ENCODE data around the gene COL18A1.
"Not testable (repeated sequence)": the region's sequence is repeated elsewhere in the genome, so short reads cannot be mapped to it uniquely, and the experiment has no call there.

COL18A1 gene

DNA sequence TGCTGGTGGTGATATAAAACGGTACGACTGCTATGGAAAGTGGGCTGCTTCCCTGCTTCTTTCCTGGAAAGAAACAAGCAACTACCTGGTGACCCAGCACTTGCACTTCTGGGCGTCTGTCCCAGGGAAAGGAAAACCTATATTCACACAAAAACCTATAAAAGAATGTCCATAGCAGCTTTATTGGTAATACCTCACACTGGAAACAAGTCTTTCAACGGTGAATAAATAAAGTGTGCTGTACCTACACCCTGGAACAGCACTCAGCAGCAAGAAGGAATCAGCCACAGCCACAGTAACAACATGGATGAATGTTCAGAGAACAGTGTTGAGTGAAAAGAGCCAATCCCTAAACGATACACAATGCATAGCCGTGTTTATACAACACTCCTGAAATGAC lies 117.4 kb downstream of the COL18A1 start:
- TF ChIP-seq, protein P1, sequence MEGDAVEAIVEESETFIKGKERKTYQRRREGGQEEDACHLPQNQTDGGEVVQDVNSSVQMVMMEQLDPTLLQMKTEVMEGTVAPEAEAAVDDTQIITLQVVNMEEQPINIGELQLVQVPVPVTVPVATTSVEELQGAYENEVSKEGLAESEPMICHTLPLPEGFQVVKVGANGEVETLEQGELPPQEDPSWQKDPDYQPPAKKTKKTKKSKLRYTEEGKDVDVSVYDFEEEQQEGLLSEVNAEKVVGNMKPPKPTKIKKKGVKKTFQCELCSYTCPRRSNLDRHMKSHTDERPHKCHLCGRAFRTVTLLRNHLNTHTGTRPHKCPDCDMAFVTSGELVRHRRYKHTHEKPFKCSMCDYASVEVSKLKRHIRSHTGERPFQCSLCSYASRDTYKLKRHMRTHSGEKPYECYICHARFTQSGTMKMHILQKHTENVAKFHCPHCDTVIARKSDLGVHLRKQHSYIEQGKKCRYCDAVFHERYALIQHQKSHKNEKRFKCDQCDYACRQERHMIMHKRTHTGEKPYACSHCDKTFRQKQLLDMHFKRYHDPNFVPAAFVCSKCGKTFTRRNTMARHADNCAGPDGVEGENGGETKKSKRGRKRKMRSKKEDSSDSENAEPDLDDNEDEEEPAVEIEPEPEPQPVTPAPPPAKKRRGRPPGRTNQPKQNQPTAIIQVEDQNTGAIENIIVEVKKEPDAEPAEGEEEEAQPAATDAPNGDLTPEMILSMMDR (conservative IDR thresholded peaks at IDR 0.05; ENCODE audit: control insufficient read depth, insufficient read depth, low read depth, low read length), result no peak
- H3K4me3 ChIP-seq (ENCODE audit: control insufficient read depth, low read depth, low read length), result no peak overlapping the region
- no peak for DNase-seq (ENCODE audit: low read depth)

DNA sequence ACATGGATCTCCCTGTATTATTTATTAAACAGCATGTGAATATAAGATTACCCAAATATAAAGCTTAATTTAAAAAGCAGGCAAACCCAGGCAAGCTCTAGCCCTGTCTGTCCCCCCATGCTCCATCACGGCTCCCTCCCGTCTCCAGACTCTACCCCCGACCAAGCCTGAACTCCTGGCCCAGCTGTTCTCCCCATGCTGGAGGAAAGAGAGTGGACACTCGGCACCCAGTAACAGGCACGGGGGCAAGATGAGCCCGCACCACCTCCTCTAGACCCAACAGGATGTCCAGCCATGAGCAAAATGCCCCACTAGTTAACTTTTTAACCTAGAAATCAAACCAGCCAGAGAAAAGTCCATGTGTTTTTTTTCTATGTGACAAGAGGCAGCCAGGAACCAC lies 118.0 kb downstream of the COL18A1 start:
- TF ChIP-seq, protein P1 (conservative IDR thresholded peaks at IDR 0.05; ENCODE audit: control insufficient read depth, insufficient read depth, low read depth, low read length), result no peak
- DNase-seq (ENCODE audit: low read depth), result no peak
- no peak overlapping the region for H3K4me3 ChIP-seq (ENCODE audit: control insufficient read depth, low read depth, low read length)

DNA sequence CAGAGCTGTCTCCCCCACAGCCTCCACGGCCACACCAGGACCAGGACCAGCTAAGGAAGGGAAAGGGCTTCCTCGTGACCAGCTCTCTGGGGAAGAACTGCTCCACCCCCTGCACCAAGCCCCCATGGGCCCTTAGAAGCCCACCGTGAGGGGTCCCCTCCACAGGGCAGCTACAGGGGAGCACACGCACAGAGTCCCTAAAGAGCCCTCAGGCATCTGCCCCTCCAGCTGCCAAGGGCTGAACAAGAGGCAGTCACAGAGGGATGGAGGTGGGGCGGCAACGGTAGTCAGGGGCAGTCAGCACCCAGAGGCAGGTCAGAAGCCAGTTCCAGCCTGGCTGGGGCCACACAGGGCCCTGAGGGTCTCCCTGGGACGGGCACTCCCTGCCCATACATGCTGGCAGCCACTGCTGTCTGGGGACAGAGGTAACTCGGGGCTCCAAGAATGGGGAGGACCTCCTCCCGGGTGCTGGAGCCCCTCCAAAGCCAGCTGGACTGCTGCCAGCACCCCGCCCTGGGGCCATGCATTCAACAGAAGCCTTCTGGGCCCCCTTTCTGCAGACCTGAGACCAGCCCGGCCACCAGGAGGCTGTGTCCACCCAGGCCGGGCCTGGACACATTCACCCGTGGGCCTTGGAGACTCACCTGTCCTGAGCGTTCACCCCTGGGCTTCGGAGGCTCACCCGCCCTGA lies 118.6 kb downstream of the COL18A1 start:
- no peak for DNase-seq (ENCODE audit: low read depth)
- TF ChIP-seq, protein P1 (conservative IDR thresholded peaks at IDR 0.05; ENCODE audit: control insufficient read depth, insufficient read depth, low read depth, low read length), result no peak
- H3K4me3 ChIP-seq (ENCODE audit: control insufficient read depth, low read depth, low read length), result no peak overlapping the region

DNA sequence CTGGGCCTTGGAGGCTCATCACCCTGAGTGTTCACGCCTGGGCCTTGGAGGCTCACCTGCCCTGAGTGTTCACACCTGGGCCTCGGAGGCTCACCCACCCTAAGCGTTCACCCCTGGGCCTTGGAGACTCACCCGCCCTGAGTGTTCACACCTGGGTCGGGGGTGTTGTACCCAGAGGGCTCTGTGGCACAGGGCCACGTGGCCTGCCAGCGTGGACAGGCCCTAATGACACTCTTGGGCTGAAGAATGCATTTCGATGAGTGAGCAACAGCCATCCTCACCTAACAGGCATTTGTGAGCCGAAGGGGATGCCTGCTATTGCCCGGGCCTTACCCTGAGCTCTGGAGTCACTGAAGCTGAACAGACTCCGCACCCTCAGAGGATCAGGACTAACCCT lies 119.8 kb downstream of the COL18A1 start:
- no peak for DNase-seq (ENCODE audit: low read depth)
- TF ChIP-seq, protein P1 (conservative IDR thresholded peaks at IDR 0.05; ENCODE audit: control insufficient read depth, insufficient read depth, low read depth, low read length), result no peak
- H3K4me3 ChIP-seq (ENCODE audit: control insufficient read depth, low read depth, low read length), result no peak overlapping the region

DNA sequence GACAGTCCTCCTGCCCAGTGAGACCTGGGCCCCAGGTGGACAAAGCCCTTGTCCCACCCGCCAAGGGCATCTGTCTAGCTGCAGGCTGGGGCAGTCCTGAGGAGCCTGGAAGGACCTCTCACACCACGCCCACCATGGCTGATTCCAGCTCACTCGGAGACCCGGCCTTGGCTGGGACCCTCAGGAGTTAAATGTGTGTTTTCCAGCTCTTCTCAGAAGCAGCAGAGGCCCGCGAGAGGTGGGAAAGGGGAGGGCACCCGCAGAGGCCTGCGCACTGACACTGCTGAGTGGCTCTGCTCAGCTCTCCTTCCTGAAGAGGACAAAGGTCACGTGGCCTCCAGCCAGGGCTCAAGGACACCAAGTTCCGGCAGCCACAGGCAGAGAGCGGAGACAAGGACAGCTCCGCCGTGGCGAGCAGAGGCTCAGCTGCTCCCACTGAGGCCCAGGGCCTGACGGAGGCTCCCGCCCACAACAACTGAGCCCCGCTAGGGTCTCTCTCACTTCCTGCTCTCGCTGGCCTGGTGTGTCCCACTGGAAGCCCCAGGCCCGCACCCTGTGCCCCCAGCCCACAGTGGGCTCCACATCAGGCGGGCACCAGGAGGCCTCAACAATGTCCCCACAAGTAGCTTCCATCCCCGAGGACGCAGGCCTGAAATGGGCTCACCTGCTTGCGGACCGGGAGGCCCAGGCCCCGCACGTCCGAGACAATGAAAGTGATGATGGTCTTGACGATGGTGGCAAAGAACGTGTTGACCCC lies 120.4 kb downstream of the COL18A1 start:
- TF ChIP-seq, protein P1 (conservative IDR thresholded peaks at IDR 0.05; ENCODE audit: control insufficient read depth, insufficient read depth, low read depth, low read length), result no peak
- DNase-seq (ENCODE audit: low read depth), result no peak
- no peak overlapping the region for H3K4me3 ChIP-seq (ENCODE audit: control insufficient read depth, low read depth, low read length)

DNA sequence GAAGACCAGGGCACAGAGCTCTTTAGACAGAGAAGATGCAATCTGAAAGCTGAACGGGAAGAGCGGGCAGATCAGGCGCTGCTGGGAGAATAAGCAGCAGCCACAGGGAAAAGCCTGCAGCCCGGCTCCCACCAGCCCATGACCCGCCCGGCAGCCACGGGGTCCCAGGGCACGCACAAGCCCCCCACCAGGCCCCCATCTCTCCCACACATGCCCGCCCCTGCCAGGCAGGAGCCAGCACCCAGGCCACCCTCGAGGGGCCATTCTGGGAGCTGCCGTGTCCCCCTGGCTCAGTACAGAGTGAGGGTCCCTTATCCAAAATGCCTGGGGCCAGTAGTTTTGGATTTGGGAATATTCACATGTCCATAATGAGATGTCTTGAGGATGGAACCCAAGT lies 120.9 kb downstream of the COL18A1 start:
- TF ChIP-seq, protein P1 (conservative IDR thresholded peaks at IDR 0.05; ENCODE audit: control insufficient read depth, insufficient read depth, low read depth, low read length), result no peak
- H3K4me3 ChIP-seq (ENCODE audit: control insufficient read depth, low read depth, low read length), result no peak overlapping the region
- no peak for DNase-seq (ENCODE audit: low read depth)

DNA sequence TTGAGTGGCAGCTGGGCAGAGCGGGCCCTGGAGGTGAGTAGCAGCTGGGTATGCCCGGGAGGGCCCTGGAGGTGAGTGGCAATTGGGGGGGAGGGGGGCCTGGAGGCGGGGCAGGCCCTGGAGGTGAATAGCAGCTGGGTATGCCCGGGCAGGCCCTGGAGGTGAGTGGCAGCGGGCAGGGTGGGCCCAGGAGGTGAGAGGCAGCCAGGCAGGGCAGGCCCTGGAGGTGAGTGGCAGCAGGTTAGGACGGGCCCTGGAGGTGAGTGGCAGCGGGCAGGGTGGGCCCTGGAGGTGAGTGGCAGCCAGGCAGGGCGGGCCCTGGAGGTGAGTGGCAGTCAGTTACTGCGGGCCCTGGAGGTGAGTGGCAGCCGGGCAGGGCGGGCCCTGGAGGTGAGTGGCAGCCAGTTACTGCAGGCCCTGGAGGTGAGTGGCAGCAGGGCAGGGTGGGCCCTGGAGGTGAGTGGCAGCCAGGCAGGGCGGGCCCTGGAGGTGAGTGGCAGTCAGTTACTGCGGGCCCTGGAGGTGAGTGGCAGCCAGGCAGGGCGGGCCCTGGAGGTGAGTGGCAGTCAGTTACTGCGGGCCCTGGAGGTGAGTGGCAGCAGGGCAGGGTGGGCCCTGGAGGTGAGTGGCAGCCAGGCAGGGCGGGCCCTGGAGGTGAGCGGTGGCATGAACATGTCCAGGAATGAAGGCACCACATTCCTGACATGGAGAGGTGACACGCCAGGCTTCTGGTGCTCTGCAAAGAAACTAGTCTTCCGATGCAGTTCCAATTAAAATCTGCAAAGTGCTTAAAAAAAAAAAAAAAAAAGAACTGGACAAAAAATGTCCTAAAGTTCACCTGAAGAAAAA lies 122.4 kb downstream of the COL18A1 start:
- H3K4me3 ChIP-seq (ENCODE audit: control insufficient read depth, low read depth, low read length); DNase-seq (ENCODE audit: low read depth): not testable (repeated sequence)

All from fibroblast of mammary gland (primary cell).